K562 (cell line): ENCODE data around the gene LCA5.

Experiments
- CBX3 ChIP-seq, 2 experiments: IDR thresholded peaks; 1 replicate in 1 of 2; 2 replicates in 1 of 2; pipeline ENCODE4 v1.6.1; 2012; ENCODE audit warnings: inconsistent platforms in 2 of 2, low read length in 2 of 2, borderline replicate concordance in 1 of 2, control low read depth in 1 of 2
- CTCF ChIP-seq, 3 experiments: IDR thresholded peaks in 2 of 3; conservative IDR thresholded peaks in 1 of 3; 2 replicates each; pipeline ENCODE4 v1.5.1; 2011 to 2012; ENCODE audit warnings: low read length in 3 of 3, mild to moderate bottlenecking in 3 of 3, control low read depth in 2 of 3, improper control_type of control experiment in 1 of 3, inconsistent platforms in 1 of 3, low read depth in 1 of 3, mixed read lengths in 1 of 3, moderate library complexity in 1 of 3; ENCODE audit not compliant: insufficient read depth in 2 of 3
- KDM5B ChIP-seq: fragments of 200-600 bp; sonication (generic); IDR thresholded peaks from 2 replicates; pipeline ENCODE4 v1.6.1; 2012; ENCODE audit warnings: low read depth, mild to moderate bottlenecking, moderate library complexity, low read length, control low read depth, inconsistent platforms; ENCODE audit not compliant: insufficient replicate concordance
- POLR2AphosphoS5 ChIP-seq: IDR thresholded peaks from 2 replicates; pipeline ENCODE4 v1.6.1; 2011; ENCODE audit warnings: mild to moderate bottlenecking, low read depth, low read length, moderate library complexity; ENCODE audit not compliant: control insufficient read depth, insufficient read depth
- ZNF121 ChIP-seq: sonication (generic); formaldehyde crosslinking; conservative IDR thresholded peaks from 2 replicates; pipeline ENCODE4 v1.8.0; 2022; ENCODE audit warnings: missing genetic modification reagents
- ZNF124 ChIP-seq: sonication (generic); formaldehyde crosslinking; IDR thresholded peaks from 2 replicates; pipeline ENCODE4 v1.8.1; 2022; ENCODE audit warnings: missing genetic modification reagents

GRCh38 chr6:79469376-79470246 lies 67.6 kb downstream of the LCA5 start:
- TF ChIP-seq CBX3 (IDR thresholded peaks at IDR 0.05; ENCODE audit: borderline replicate concordance in 1 of 2, low read length in 2 of 2) (no peak), ZNF124 (no peak), CTCF (IDR thresholded peaks at IDR 0.05 in 2 of 3, conservative IDR thresholded peaks at IDR 0.05 in 1 of 3; ENCODE audit: insufficient read depth in 2 of 3, low read depth in 1 of 3, low read length in 3 of 3) (no peak), ZNF121 (CRISPR knock-in tag) (no peak), POLR2AphosphoS5 (no peak), KDM5B (no peak)
